Cerebellar cortex (tissue), 1 donor: ENCODE results near the gene NPHP4.
"Not testable (repeated sequence)": the region's sequence is repeated elsewhere in the genome, so short reads cannot be mapped to it uniquely, and the experiment has no call there.

Experiments
- DNase-seq: peaks from one replicate; pipeline ENCODE4 v3.0.0-alpha.2; 2015; ENCODE audit warnings: low spot score

NPHP4 gene

GRCh38 chr1:5855196-5855897 is 136.9 kb downstream of the NPHP4 start:
- no peak for DNase-seq

- DNase-seq, result no peak
Measured at GRCh38 chr1:5854754-5855153, 137.5 kb downstream of the NPHP4 start.

DNA sequence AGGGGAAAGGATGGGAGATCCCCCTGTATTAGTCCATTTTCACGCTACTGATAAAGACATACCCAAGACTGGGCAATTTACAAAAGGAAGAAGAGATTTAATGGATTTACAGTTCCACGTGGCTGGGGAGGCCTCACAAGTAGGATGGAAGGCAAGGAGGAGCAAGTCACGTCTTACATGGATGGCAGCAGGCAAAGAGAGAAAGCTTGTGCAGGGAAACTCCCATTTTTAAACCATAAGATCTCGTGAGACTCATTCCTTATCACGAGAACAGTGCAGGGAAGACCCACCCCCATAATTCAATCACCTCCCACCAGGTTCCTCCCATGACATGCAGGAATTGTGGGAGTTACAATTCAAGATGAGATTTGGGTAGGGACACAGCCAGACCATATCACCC is 138.4 kb downstream of the NPHP4 start:
- not testable (repeated sequence) for DNase-seq

GRCh38 chr1:5850503-5850902 is 141.7 kb downstream of the NPHP4 start:
- DNase-seq, result no peak

- no peak for DNase-seq
Measured at GRCh38 chr1:5849550-5849949, 142.7 kb downstream of the NPHP4 start.

DNA sequence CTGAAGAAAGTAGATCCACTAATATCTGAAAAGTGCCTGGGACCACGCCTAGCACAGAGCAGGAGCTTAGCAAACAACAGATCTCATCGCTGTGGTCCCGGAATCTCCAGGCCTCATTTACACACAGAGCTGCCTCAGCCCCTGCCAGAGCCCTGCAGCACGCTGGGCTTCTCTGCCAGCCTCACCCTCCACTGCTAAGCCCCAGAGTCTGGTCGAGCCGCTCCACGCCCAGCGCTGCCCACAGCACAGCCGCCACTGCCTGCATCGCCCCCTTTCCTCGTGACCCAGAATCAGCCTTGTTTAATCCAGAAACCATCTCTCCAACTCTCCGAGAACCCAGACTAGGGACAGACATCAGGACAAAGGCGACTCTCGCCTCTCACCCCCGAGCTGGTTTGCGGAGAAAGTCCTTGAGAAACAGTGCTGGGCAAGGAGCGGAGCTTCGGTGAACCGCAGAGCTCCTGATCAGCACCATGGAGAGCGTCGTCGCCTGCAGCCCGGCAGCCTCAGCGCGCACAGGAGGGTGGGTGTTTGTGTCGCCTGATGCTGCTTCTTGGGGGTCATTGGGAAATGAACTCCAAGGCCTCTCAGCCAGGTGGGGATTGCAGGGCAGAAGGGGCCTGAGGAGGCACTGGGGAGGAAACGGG is 145.1 kb downstream of the NPHP4 start:
- DNase-seq, result no peak

GRCh38 chr1:5845376-5845775 is 146.8 kb downstream of the NPHP4 start:
- no peak for DNase-seq

- no peak for DNase-seq
Measured at GRCh38 chr1:5844442-5844841, 147.8 kb downstream of the NPHP4 start.

DNA sequence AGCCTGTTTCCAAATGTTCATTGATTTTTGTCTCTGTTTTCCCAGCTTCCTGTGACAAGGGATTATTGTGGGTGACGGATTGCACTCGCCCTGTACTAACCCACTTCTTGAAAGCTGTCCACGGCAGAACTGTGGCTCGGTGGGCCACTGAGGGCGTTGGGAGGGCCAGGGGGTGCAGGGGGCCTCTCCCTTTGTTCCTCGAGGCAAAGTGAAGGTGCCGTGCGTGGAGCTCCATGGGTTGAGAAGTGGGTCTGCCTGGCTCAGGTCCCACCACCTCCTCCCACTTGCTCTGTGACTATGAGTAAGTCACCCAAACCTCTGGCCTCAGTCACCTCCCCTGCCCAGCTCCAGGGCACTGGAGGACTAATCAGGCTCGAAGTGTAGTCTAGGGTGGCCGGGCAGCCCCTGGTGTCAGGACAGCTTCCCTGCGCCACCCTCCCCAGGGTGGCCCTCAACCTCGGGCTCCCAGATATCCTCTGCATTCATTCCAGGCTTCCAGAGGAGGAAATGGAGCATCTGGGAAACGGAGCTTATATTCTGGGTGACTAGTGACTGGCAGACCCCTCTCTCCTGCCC is 148.6 kb downstream of the NPHP4 start:
- DNase-seq, result no peak

- DNase-seq, result no peak
Measured at GRCh38 chr1:5842679-5843078, 149.5 kb downstream of the NPHP4 start.

DNA sequence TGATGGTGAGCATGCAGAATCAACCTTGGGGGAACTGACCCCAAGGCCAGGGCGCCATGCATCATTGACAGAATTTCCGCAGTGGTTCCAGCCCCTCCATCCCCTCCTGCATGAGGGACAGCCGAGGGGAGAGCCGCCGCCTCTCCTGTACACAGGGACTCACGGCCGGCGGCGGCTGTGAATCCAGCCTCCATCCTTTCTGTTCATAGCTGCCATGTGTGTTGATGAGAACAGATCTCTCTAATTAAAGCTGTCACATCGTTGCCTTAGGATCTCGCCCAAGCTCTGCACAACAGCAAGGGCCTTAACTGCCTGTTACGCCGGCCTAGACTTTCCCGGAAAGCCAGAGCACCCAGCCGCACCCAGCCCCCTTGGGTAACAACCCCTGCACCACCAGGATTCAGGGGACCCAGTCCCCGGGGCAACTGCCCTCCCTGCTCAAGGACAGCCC is 151.6 kb downstream of the NPHP4 start:
- DNase-seq, result no peak

DNA sequence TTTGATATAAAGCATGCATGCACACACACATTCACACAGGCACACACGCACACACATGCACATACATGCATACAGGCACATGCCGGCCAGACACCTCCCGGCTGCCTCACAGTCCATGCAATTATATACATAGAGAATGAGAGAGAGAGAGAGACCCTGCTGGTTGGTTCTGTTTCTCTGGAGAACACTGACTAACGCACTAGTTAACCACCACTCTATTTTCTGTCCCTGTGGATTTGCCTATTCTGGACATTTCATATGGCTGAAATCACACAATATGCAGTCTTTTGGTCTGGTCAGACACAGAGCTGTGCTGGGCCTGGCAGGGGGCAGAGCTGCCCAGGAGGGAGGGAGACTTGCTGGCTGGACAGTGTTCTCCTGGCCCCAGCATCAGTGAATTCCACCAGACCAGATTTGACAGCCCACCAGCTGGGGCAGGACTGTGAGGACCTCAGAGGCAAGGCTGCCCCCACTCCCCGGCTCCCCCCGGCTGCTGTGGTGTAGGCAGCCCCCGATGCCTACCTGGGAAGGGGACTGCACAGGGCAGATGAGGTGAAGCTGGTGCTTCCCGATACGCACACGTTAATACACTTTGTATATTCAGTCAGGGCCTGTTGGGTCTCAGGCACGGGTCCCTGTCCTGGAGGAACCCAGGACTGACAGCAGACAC is 152.2 kb downstream of the NPHP4 start:
- no peak for DNase-seq

GRCh38 chr1:5839161-5839880 is 152.9 kb downstream of the NPHP4 start:
- no peak for DNase-seq

DNA sequence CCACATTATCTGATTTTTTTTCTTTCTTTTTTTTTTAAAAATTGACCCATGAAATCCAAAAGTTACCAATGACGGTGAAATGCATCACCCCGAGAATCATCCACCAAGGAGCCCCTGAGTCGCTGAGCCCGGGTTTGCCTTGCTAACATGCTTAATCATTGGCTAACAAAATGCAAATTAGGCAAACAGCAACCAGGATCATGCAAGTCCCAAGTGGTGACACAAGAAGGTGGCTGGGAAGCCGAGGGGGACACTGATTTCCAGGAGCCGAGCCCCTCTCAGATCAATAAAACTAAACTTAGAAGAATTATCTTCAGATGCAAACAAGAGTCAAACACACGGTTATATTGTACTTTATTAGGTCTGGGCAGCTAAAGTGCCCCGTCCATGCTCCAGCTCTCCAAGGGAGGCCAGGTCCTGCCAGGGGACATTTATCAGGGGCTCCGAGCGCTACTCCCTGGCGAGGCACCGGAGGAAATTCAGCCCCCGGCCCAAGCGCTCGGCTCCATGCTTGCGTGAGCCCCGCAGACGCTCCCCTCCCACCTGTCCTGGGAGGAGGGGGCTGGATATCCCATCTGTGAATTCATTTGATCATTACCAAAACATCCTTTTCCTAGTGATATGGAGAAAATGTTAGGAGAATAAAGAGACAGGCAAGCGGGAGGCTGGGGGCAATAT is 154.1 kb downstream of the NPHP4 start:
- no peak for DNase-seq

DNA sequence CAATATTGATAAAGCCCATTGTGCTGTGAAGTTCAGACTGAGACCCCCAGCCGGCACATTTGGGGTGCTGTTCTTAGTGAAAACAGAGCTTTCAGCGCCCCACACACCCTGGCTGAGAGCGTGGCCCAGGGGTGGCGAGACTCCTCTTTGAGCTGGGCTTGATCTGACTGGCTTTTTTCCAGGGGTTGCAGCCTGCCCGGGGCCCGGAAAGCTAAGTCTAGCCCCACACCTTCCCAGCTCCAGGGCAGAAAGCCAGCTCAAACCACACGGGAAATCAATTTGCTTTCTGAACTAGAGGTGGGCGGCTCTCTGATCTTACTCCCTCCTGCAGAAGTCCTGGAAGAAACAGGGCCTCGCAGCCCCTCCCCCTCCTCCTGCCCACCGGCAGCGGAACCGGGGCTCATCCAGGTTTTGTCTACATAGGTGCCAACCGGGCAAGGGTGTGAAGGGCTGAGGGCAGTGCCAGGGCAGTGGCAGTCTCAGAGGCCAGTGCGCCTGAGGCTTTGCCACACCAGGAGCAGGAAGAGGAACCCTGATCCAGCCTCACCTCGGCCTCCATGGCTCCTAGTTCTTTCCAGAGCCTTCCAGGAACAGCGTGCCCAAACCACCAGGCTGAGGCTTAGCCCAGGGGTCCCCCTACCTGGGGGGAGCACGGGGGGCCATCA is 155.3 kb downstream of the NPHP4 start:
- no peak for DNase-seq

- no peak for DNase-seq
Measured at GRCh38 chr1:5835179-5835562, 157.1 kb downstream of the NPHP4 start.

DNA sequence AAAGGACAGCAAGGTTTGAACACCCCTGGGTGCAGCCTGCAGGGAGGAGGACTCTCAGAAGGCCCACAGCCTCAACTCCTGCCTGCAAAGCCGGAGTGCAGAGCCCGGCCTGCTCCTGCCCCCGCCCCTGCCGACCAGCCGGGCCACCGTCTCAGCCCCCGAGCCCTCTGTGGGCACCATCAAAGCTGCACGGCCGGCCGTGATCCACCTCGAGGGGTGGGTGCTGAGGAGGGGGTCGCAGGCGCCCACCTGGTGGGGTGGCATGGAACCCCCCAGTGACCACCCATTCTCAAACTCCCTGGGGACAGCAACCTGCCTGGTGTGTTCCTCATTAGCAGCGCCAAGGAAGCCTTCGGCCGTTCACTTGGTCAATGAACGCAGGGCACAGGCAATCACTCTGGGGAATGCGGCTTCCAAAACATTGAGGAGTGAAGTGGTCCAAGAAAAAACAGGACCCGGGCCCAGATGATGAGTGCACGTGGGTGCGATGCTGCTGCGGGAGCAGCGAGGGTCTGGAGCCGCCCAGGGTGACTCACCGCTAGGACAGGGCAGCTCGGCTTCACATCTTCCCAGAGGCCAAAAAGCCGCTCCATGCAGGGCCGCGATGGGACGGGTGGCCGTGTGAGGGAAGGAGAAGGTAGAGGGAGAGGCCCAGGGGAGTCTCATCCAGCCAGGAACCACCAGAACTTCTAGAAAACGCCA is 157.6 kb downstream of the NPHP4 start:
- no peak for DNase-seq

DNA sequence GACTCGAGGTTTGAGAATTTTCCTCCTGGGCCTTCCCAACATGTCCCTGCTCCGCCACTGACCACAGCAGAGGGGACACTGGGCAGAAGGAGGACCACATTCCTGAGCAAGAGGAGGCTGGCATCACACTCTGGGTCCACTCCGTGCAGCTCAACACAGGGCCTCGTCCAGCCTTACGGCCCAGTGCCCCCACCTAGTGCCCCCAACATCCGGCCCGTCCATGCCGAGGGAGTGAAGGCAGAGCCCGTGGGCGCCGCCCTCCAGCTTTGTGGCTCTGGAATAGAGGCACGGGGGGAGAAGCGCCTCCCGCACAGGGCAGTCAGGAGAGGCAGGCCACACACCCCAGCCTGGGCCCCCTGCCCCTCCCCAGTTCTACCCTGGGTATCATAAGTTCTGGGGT is 158.3 kb downstream of the NPHP4 start:
- DNase-seq, result no peak

DNA sequence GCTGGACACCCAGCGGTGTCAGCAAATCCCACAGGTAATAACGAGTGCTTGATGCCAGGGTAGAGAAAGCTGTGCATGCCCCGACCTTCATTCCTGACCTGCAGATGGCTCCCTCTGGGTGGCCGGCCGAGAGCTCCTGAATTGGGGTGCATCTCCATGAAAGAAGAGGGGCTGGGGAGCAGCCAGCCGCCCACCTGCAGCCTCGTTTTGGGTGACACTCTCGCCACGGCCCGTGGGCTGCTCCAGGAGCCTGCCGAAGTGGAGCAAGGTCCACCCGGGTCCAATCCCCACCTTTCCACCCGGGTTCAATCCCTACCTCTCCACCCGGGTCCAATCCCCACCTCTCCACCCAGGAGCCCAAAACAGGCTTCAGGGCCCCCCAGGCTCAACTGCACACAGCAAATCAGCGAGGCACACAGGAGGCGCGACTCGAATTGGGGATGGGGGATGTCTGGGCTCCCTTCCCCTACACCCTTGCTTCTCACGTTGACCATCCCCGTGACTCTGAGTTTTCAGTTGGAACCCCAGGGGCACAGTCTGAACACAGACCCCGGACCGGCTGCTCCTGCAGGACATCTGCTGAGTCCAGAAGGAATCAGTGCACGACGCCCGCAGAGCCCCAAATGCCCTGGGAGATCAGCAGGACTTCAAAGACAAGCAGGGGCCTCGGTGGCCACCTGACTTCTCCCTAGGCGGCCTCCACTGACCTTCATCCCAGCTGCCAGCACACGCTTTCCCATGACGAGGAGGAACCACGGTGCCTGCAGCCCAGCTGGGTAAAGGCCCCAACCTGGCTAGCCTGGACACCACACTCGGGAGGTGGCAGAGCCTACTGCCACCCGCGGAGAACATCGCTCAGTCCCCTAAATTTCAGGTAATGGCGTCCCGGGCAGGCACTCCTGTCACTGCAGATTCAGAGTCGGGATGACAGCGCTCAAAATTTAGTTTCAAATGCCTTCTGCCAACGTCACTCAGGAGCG is 159.0 kb downstream of the NPHP4 start:
- DNase-seq, result no peak
